Kidney epithelial cell (primary cell): ENCODE results near the gene LBHD2. TPM values are rescaled to one million over a fixed set of nuclear protein-coding genes. Genes with fewer than 3 reads are reported as not detected.

Source experiments
- DNase-seq: peaks from one replicate; pipeline ENCODE4 v3.0.0-alpha.2; 2010; ENCODE audit warnings: low read depth
- H3K27me3 ChIP-seq: 2 replicates; pipeline ENCODE4 v1.6.0; 2011; ENCODE audit warnings: low read length; ENCODE audit not compliant: control insufficient read depth, insufficient read depth
- H3K36me3 ChIP-seq: 2 replicates; pipeline ENCODE4 v1.5.1; 2011; ENCODE audit warnings: low read length; ENCODE audit not compliant: control insufficient read depth, insufficient read depth
- H3K4me3 ChIP-seq: 2 replicates; pipeline ENCODE4 v1.5.1; 2011; ENCODE audit warnings: low read depth, mild to moderate bottlenecking, control low read depth, low read length
- total RNA-seq: library from RNA; depleted of rRNA; stranded (reverse); fragments of >200 nt; gene quantifications from 2 replicates; pipeline ENCODE4 v1.2.3, GENCODE V29; 2015
- TF ChIP-seq, protein P1 (sequence below): IDR thresholded peaks from 2 replicates; pipeline ENCODE4 v1.5.1; 2011; ENCODE audit warnings: mild to moderate bottlenecking, moderate library complexity, low read length, control low read depth, inconsistent platforms; ENCODE audit not compliant: insufficient read depth, poor library complexity, severe bottlenecking

Gene LBHD2
- total RNA-seq, 1 donor from 2014 or later, result not detected

- TF ChIP-seq, protein P1, sequence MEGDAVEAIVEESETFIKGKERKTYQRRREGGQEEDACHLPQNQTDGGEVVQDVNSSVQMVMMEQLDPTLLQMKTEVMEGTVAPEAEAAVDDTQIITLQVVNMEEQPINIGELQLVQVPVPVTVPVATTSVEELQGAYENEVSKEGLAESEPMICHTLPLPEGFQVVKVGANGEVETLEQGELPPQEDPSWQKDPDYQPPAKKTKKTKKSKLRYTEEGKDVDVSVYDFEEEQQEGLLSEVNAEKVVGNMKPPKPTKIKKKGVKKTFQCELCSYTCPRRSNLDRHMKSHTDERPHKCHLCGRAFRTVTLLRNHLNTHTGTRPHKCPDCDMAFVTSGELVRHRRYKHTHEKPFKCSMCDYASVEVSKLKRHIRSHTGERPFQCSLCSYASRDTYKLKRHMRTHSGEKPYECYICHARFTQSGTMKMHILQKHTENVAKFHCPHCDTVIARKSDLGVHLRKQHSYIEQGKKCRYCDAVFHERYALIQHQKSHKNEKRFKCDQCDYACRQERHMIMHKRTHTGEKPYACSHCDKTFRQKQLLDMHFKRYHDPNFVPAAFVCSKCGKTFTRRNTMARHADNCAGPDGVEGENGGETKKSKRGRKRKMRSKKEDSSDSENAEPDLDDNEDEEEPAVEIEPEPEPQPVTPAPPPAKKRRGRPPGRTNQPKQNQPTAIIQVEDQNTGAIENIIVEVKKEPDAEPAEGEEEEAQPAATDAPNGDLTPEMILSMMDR, result no peak
- Histone ChIP-seq H3K27me3 (no peaks in the 10 kb centered on the region), H3K36me3 (no peaks in the 10 kb centered on the region), H3K4me3 (peak overlapping the region; percentile 26)
- DNase-seq, result no peak
Measured at GRCh38 chr14:103126873-103127304, 42.9 kb downstream of the LBHD2 start.

DNA sequence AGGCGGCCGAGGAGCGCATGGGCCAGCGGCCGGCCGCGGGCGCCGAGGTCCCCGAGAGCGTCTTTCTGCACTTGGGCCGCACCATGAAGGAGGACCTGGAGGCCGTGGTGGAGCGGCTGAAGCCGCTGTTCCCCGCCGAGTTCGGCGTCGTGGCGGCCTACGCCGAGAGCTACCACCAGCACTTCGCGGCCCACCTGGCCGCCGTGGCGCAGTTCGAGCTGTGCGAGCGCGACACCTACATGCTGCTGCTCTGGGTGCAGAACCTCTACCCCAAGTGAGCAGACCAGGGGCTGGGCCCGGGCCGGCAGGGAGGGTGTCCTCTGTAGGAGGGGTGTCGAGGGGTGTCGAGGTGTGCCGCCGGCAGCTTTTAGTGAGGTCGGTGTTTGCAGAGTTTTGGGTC lies 43.3 kb downstream of the LBHD2 start:
- no peaks in the 10 kb centered on the region for H3K27me3 ChIP-seq
- no peak for DNase-seq
- H3K4me3 ChIP-seq, result no peak overlapping the region
- no peaks in the 10 kb centered on the region for H3K36me3 ChIP-seq
- TF ChIP-seq, protein P1, result no peak

DNA sequence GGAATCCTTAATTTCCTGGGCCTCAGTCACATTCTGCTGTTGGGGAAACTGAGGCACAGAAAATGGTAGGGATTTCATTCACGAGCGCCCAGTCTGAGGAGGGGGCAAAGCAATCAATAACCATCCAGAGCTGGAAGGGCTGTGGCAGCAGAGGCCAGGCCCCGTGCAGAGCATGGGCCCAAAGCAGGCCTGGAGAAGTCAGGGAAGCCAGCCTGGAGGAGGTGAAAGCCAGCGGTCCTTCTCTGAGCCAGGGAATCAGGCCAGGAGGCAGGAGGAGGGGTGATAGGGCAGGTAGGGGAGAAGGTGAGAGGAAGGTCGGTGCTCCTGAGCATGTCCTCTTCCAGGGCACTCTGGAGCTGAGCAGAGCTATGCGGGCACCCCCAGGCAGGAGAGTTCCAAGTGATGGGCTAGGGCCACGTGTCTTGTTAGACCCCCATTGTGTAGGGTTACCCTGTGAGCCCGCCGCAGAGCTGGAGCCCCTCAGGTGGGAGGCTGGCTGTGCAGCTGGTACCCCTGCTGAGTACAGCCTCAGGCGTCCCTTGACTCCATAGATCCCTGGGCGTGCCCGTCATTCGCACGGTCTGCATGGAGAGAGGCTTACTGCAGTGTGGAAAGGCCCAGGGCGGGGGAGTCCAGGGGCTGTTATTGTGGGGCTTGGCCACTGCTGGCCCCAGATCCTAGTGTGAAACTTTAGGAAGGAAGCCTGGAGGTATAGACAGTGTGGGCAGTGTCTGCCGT lies 44.0 kb downstream of the LBHD2 start:
- TF ChIP-seq, protein P1, result no peak
- H3K4me3 ChIP-seq, result no peak overlapping the region
- no peaks in the 10 kb centered on the region for H3K27me3 ChIP-seq

GRCh38 chr14:103128631-103129300 lies 44.8 kb downstream of the LBHD2 start:
- TF ChIP-seq, protein P1, result no peak
- peaks cover 1% of the 10 kb centered on the region for H3K36me3 ChIP-seq
- no peaks in the 10 kb centered on the region for H3K27me3 ChIP-seq
- no peak overlapping the region for H3K4me3 ChIP-seq
- no peak for DNase-seq

More for the DNA sequence above, 44.0 kb downstream of the LBHD2 start:
- H3K36me3 ChIP-seq, result no peaks in the 10 kb centered on the region
- no peak for DNase-seq

GRCh38 chr14:103129301-103130016 lies 45.4 kb downstream of the LBHD2 start:
- Histone ChIP-seq H3K27me3 (no peaks in the 10 kb centered on the region), H3K36me3 (peaks cover 1% of the 10 kb centered on the region), H3K4me3 (no peak overlapping the region)
- DNase-seq, result no peak
- TF ChIP-seq, protein P1, result no peak
